ENCODE measurements around the gene LPIN2.

DNA sequence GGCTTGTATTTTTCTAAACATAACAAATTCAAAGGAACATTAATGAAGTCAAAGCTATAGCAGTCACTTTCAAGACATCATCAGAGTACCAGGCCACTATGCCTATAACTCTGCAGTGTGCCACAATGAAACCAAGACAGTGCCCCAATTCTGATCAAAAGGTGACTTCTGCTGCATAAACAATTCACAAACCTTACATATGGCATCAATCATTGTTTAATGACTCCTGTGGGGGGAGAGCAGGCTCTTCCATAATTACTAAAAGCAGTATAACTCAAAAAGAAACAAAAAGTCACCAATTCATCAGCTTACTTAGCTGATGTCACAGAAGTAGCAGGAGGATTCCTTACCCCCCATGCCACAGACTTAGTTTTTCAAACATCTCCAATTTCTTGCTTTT is 15.5 kb downstream of the LPIN2 start:
- TF ChIP-seq CTCF (IDR thresholded peaks at IDR 0.05) (no peak), POLR2A (IDR thresholded peaks at IDR 0.05) (no peak)

Measured in lower leg skin (tissue), 3 donors.